Activated CD8-positive, alpha-beta memory T cell treated with anti-CD3 and anti-CD28 coated beads for 36 hours (primary cell): ENCODE data around the gene APLF. TPM values are rescaled to one million over a fixed set of nuclear protein-coding genes. Genes with fewer than 3 reads are reported as not detected.
"Not testable (repeated sequence)": the region's sequence is repeated elsewhere in the genome, so short reads cannot be mapped to it uniquely, and the experiment has no call there.

Source experiments
- CTCF ChIA-PET: fragments of 350-600 bp; sonication (Branson Sonifier 250); formaldehyde crosslinking; loops from one replicate; lab custom pipeline; 2021; ENCODE audit warnings: antibody characterized with exemption; lab: Charles Lee
- POLR2A ChIA-PET: fragments of 350-600 bp; sonication (Branson Sonifier 250); formaldehyde crosslinking; loops from one replicate; lab custom pipeline; 2021; ENCODE audit warnings: antibody characterized with exemption; lab: Charles Lee
- total RNA-seq, 2 experiments: library from RNA; stranded (reverse); gene quantifications; one replicate each; pipeline ENCODE4 v1.2.3, GENCODE V29; 2021

APLF gene
- total RNA-seq, 2 experiments from 2014 or later = 2.7 to 2.8 TPM

GRCh38 chr2:68435615-68436014 is 31.8 kb upstream of the APLF start:
- POLR2A ChIA-PET = no interaction called here
- CTCF ChIA-PET = no interaction called here

- POLR2A ChIA-PET = no interaction called here
- CTCF ChIA-PET = no interaction called here
Measured at GRCh38 chr2:68436270-68436669, 31.1 kb upstream of the APLF start.

GRCh38 chr2:68438455-68439303 is 28.7 kb upstream of the APLF start:
- POLR2A ChIA-PET = no interaction called here
- CTCF ChIA-PET = interaction anchor here (0.9 to 1.1 kb wide), 2 partner anchors 10 to 19 kb away, joined by 3 read pairs; no protein-coding TSS in a partner anchor

GRCh38 chr2:68441179-68441993 is 26.0 kb upstream of the APLF start:
- CTCF ChIA-PET = interaction anchor here (0.6 to 2.5 kb wide), 20 partner anchors 12 to 321 kb away, joined by 3 to 12 read pairs (median 4); partner anchors contain the start of genes APLF, CNRIP1, FBXO48 and PLEK
- POLR2A ChIA-PET = interaction anchor here (0.6 to 1.0 kb wide), 3 partner anchors 63 to 76 kb away, joined by 4 read pairs; partner anchors contain the start of gene PLEK

GRCh38 chr2:68441994-68442322 is 25.4 kb upstream of the APLF start:
- ChIA-PET POLR2A (interaction anchor here (0.6 to 1.0 kb wide), 2 partner anchors 68 to 77 kb away, joined by 4 read pairs; partner anchors contain the start of gene PLEK), CTCF (interaction anchor here (0.6 to 2.5 kb wide), 15 partner anchors 12 to 189 kb away, joined by 3 to 12 read pairs (median 4); partner anchors contain the start of genes APLF, CNRIP1, FBXO48 and PLEK)

- CTCF ChIA-PET, POLR2A ChIA-PET: not testable (repeated sequence)
Measured at GRCh38 chr2:68446425-68446824, 21.0 kb upstream of the APLF start.

GRCh38 chr2:68447118-68447517 is 20.3 kb upstream of the APLF start:
- CTCF ChIA-PET = no interaction called here
- POLR2A ChIA-PET = no interaction called here

- ChIA-PET POLR2A (no interaction called here), CTCF (no interaction called here)
Measured at GRCh38 chr2:68448671-68449653, 18.4 kb upstream of the APLF start.

GRCh38 chr2:68452158-68452900 is 15.1 kb upstream of the APLF start:
- ChIA-PET POLR2A (no interaction called here), CTCF (interaction anchor here (0.9 kb wide), 1 partner anchor 11 kb away, joined by 3 read pairs; no protein-coding TSS in a partner anchor)

GRCh38 chr2:68453761-68454360 is 13.5 kb upstream of the APLF start:
- ChIA-PET POLR2A (interaction anchor here (0.7 kb wide), 1 partner anchor 12 kb away, joined by 3 read pairs; no protein-coding TSS in a partner anchor), CTCF (interaction anchor here (0.8 to 1.6 kb wide), 4 partner anchors 9 to 34 kb away, joined by 3 to 5 read pairs (median 4); no protein-coding TSS in a partner anchor)

- CTCF ChIA-PET = no interaction called here
- POLR2A ChIA-PET = no interaction called here
Measured at GRCh38 chr2:68454719-68455118, 12.7 kb upstream of the APLF start.

GRCh38 chr2:68456198-68456597 is 11.2 kb upstream of the APLF start:
- ChIA-PET CTCF (no interaction called here), POLR2A (no interaction called here)

GRCh38 chr2:68458981-68459380 is 8.4 kb upstream of the APLF start:
- ChIA-PET POLR2A (no interaction called here), CTCF (no interaction called here)

GRCh38 chr2:68463287-68463877 is 4.0 kb upstream of the APLF start:
- ChIA-PET POLR2A (interaction anchor here (0.6 kb wide), 1 partner anchor 289 kb away, joined by 4 read pairs; no protein-coding TSS in a partner anchor), CTCF (interaction anchor here (0.7 to 2.5 kb wide), 24 partner anchors 9 to 462 kb away, joined by 3 to 13 read pairs (median 3); no protein-coding TSS in a partner anchor)

- ChIA-PET POLR2A (interaction anchor here (0.6 to 0.9 kb wide), 2 partner anchors 179 to 253 kb away, joined by 3 read pairs; partner anchors contain the start of gene PROKR1), CTCF (interaction anchor here (0.8 to 2.5 kb wide), 8 partner anchors 22 to 460 kb away, joined by 3 to 13 read pairs (median 4); no protein-coding TSS in a partner anchor)
Measured at GRCh38 chr2:68464651-68465050, 2.7 kb upstream of the APLF start.

GRCh38 chr2:68465081-68465916 is 2.1 kb upstream of the APLF start:
- ChIA-PET CTCF (interaction anchor here (0.6 to 3.2 kb wide), 11 partner anchors 21 to 442 kb away, joined by 3 to 13 read pairs (median 3); no protein-coding TSS in a partner anchor), POLR2A (interaction anchor here (0.6 to 0.9 kb wide), 3 partner anchors 12 to 252 kb away, joined by 3 read pairs; partner anchors contain the start of gene PROKR1)
